ENCODE measurements around the gene HEXD.

DNA sequence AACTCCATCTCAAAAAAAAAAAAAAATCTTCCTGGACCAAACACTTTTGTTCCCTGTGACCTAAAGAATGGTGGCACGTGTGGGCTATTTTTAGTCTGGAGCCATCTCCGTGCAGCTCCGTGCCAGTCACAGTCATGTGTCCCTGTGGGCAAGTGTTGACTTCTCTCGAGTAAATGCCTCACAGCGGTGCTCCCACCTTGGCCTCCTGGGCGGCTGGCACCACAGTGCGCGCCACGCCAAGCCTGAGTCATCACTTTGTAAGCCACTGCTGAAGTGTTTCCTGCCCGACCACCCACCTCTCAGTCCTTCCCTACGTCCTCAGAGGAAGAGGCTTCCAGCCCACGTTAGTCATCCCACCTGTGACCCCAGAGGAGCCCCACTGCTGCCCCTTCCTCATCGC is 10.9 kb upstream of the HEXD start:
- no peak for TF ChIP-seq POLR2A (IDR thresholded peaks at IDR 0.05)
- TF ChIP-seq, protein P1, sequence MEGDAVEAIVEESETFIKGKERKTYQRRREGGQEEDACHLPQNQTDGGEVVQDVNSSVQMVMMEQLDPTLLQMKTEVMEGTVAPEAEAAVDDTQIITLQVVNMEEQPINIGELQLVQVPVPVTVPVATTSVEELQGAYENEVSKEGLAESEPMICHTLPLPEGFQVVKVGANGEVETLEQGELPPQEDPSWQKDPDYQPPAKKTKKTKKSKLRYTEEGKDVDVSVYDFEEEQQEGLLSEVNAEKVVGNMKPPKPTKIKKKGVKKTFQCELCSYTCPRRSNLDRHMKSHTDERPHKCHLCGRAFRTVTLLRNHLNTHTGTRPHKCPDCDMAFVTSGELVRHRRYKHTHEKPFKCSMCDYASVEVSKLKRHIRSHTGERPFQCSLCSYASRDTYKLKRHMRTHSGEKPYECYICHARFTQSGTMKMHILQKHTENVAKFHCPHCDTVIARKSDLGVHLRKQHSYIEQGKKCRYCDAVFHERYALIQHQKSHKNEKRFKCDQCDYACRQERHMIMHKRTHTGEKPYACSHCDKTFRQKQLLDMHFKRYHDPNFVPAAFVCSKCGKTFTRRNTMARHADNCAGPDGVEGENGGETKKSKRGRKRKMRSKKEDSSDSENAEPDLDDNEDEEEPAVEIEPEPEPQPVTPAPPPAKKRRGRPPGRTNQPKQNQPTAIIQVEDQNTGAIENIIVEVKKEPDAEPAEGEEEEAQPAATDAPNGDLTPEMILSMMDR (IDR thresholded peaks at IDR 0.05): no peak

All from uterus (tissue), 2 donors.